BLaER1 (cell line): ENCODE measurements around the gene PLEKHH1.
"Not testable (repeated sequence)": the region's sequence is repeated elsewhere in the genome, so short reads cannot be mapped to it uniquely, and the experiment has no call there.

ENCODE experiments used
- H3K27ac ChIP-seq: shearing (Covaris generic); formaldehyde crosslinking; 2 replicates; pipeline ENCODE4 v1.8.1; 2022
- H3K27me3 ChIP-seq: shearing (Covaris generic); formaldehyde crosslinking; 2 replicates; pipeline ENCODE4 v1.8.1; 2022
- H3K36me3 ChIP-seq: shearing (Covaris generic); formaldehyde crosslinking; 2 replicates; pipeline ENCODE4 v1.8.1; 2022
- H3K4me1 ChIP-seq: shearing (Covaris generic); formaldehyde crosslinking; 2 replicates; pipeline ENCODE4 v1.8.1; 2022
- H3K4me2 ChIP-seq: shearing (Covaris generic); formaldehyde crosslinking; 2 replicates; pipeline ENCODE4 v1.8.1; 2022
- H3K4me3 ChIP-seq: shearing (Covaris generic); formaldehyde crosslinking; 2 replicates; pipeline ENCODE4 v1.8.1; 2022
- H3K9ac ChIP-seq: shearing (Covaris generic); formaldehyde crosslinking; 2 replicates; pipeline ENCODE4 v1.8.1; 2022
- H3K9me3 ChIP-seq: shearing (Covaris generic); formaldehyde crosslinking; 2 replicates; pipeline ENCODE4 v1.8.1; 2022
- H4K20me1 ChIP-seq: shearing (Covaris generic); formaldehyde crosslinking; 2 replicates; pipeline ENCODE4 v1.8.1; 2022
- Cebpa-rat ChIP-seq: shearing (Covaris generic); IDR thresholded peaks from 2 replicates; pipeline ENCODE4 v1.8.1; 2022

The PLEKHH1 gene

DNA sequence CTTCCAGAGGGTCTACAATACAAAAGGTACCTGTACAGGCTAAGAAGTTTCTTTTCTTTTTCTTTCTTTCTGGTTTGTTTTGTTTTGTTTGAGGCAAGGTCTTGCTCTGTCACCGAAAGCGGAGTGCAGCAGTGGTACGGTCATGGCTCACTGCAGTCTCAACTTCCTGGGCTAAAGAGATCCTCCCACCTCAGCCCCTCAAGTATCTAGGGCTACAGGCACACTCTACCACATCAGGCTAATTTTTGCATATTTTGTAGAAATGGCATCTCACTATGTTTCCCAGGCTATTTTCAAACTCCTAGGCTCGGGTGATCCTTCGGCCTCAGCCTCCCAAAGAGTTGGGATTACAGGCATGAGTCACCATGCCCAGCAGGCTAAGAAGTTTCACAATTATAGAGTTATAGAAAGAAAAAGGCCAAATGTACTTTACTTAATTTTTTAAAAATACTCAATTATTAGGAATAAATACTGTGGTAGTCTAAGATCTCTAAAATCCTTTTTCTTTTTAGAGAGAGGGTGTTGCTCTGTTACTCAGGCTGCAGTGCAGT, 70.0 kb downstream of the PLEKHH1 start:
- no peak overlapping the region for H3K4me3 ChIP-seq
- no peak overlapping the region; the same call in 1 of the 2 replicates for H3K27ac ChIP-seq
- peaks cover 18% of the 10 kb centered on the region for H3K4me1 ChIP-seq
- H4K20me1 ChIP-seq, result no peaks in the 10 kb centered on the region
- peaks cover 17% of the 10 kb centered on the region; the same call in 1 of the 2 replicates for H3K27me3 ChIP-seq
- no peak for TF ChIP-seq Cebpa-rat
- no peak overlapping the region for H3K9ac ChIP-seq
- H3K9me3 ChIP-seq, result peaks cover 29% of the 10 kb centered on the region
- peak overlapping the region; percentile 14; the same call in 1 of the 2 replicates for H3K4me2 ChIP-seq
- no peaks in the 10 kb centered on the region for H3K36me3 ChIP-seq

DNA sequence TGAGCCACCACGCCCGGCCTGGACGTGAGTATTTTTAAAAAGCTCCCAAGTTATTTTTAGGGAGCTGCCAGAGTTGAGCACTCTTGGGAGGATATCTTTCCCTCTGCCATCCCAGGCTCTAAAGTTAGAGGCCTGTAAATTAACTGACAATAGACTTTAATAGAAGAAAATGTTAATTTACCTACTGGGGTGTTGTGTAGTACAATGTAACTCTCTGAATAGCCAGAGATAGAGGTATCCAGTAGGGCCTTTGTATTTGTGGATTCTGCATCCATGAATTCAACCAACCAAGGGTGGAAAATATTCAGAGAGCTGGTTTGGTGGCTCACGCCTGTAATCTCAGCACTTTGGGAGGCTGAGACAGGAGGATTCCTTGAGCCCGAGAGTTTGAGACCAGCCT, 74.6 kb downstream of the PLEKHH1 start:
- Histone ChIP-seq H3K36me3 (no peaks in the 10 kb centered on the region), H3K4me3 (no peak overlapping the region), H3K9ac (no peak overlapping the region), H4K20me1 (no peaks in the 10 kb centered on the region), H3K4me2 (no peak overlapping the region), H3K27me3 (no peaks in the 10 kb centered on the region), H3K9me3 (no peaks in the 10 kb centered on the region), H3K4me1 (peaks cover 9% of the 10 kb centered on the region), H3K27ac (no peak overlapping the region)
- TF ChIP-seq Cebpa-rat, result no peak

DNA sequence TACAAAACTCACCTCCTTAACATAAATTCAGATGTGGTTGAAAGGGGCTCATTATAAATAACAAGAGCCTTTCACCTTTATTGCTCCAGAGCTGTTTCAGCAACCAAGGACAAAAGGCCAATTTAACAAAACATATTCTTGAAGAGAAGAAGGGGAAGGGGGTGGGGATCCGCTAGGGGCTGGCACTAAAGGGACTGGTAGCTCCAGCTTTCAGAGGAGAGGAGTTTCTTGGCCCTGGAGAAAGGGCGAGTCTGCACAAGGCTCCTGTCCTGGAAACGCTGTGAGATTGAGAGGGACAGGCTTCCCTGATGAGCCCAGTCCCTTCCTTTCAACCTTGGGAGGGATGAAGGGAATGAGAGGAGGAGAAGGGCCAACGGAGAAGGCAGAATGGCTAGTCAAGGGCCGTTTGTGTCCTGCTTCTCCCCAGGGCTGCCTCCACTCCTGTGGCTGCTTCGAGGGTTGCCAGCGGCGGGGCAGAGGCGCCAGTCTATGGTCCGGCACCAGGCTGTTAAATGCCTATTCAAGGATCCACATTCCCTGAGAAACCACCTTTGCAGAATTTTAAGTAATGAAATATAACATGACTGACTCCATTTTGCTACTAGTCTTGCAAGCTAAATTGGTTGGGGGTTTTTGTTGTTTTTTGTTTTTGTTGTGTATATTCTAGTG, 76.7 kb downstream of the PLEKHH1 start:
- no peaks in the 10 kb centered on the region for H3K36me3 ChIP-seq
- H3K4me2 ChIP-seq, result no peak overlapping the region
- no peaks in the 10 kb centered on the region for H3K4me1 ChIP-seq
- no peak overlapping the region for H3K9ac ChIP-seq
- no peaks in the 10 kb centered on the region for H3K9me3 ChIP-seq
- no peak overlapping the region for H3K27ac ChIP-seq
- no peaks in the 10 kb centered on the region for H4K20me1 ChIP-seq
- no peak overlapping the region for H3K4me3 ChIP-seq
- no peak for TF ChIP-seq Cebpa-rat
- H3K27me3 ChIP-seq, result no peaks in the 10 kb centered on the region

DNA sequence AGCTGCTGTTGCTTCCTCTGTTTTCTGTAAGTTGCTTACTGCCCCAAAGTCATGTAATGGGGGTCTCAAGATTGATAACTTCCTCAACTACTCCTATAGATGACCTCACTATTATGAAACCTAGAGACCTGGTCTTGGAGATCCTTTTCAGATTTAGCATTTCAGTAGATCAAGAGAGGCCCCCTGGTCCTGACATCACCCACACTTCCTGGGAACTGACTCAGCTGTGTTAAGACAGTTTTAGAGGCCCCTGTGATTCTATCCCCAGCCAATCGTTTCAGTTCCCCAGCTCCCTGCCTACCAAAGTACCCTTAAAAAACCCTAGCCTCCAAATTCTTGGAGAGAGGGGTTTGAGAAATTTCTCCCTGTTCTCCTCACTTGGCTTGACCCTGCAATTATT, 77.4 kb downstream of the PLEKHH1 start:
- Histone ChIP-seq H4K20me1 (no peaks in the 10 kb centered on the region), H3K4me2 (no peak overlapping the region), H3K4me3 (no peak overlapping the region), H3K27ac (no peak overlapping the region), H3K36me3 (no peaks in the 10 kb centered on the region), H3K27me3 (no peaks in the 10 kb centered on the region), H3K9me3 (no peaks in the 10 kb centered on the region), H3K9ac (no peak overlapping the region), H3K4me1 (no peaks in the 10 kb centered on the region)
- TF ChIP-seq Cebpa-rat, result no peak

DNA sequence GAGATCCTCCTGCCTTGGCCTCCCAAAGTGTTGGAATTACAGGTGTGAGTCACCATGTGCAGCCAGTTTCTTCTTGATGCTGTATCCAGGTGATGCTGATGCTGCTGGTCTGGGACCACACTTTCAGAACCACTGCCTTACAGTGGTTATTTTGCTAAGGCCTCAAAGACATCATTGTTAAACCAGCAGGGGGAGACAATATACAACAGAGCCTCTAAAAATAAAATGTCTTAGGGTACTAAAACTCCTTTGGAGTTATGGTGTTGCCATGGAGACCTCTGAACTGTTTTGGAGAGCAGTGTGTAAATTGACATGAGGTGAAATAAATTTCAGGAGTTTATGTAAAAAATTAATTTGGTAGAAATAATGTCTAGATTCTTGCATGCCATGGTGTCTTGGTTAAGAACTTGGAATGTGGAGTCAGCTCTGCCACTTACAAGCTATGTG, 85.5 kb downstream of the PLEKHH1 start:
- Histone ChIP-seq H3K9ac (no peak overlapping the region), H3K27ac (no peak overlapping the region), H3K9me3 (no peaks in the 10 kb centered on the region), H3K27me3 (no peaks in the 10 kb centered on the region), H3K4me3 (no peak overlapping the region), H3K36me3 (no peaks in the 10 kb centered on the region), H4K20me1 (no peaks in the 10 kb centered on the region), H3K4me2 (peak overlapping the region; percentile 94), H3K4me1 (peaks cover 27% of the 10 kb centered on the region)
- TF ChIP-seq Cebpa-rat, result no peak

DNA sequence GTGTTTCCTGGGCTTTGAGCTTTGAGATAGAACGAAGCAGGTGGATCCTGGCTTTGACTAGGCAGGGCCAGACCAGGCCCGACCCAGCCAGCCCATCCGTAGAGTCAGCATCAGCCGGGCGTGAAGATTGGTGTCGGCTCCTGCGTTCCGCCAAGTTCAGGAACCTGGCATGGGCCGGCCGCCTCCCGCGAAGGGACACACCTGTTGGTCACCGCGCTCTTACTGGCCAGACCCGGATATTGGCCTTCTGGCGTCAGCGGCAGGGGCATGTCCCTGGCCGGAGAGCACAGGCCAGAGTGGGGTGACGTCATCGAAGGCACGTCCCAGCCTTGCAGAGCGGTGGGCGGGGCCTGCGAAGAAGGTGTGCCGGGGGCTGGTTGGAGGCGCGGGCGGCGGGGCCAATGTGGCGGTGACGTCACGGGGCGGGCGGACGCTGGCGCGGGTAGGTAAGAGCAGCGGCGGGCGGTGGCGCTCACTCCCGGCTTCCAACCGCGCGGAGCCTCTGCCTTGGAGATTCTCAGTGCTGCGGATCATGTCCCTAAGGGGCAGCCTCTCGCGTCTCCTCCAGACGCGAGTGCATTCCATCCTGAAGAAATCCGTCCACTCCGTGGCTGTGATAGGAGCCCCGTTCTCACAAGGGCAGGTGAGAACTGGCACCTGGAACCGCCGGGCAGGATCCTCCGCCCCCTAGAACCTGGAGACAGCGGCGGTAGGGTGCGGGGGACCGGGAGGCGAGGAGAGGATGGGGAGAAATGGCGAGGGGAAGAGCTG, 86.5 kb downstream of the PLEKHH1 start, which contains the start of gene ARG2:
Gene ARG2, plus strand, starts transcription at position 475 of the 771 bp plus-strand sequence. Its CDS starts 58 bp downstream, at position 533.
- no peak within 1 kb of the TSS for H3K27ac ChIP-seq
- peak within 1 kb of the TSS; percentile 69 for H3K4me3 ChIP-seq
- H4K20me1 ChIP-seq, result no peaks in the 10 kb centered on the region
- H3K4me1 ChIP-seq, result peaks cover 27% of the 10 kb centered on the region
- no peak for TF ChIP-seq Cebpa-rat
- H3K27me3 ChIP-seq, result no peaks in the 10 kb centered on the region
- H3K36me3 ChIP-seq, result no peaks in the 10 kb centered on the region
- no peaks in the 10 kb centered on the region for H3K9me3 ChIP-seq
- H3K9ac ChIP-seq, result peak within 1 kb of the TSS; percentile 51
- H3K4me2 ChIP-seq, result peak within 1 kb of the TSS; percentile 94

DNA sequence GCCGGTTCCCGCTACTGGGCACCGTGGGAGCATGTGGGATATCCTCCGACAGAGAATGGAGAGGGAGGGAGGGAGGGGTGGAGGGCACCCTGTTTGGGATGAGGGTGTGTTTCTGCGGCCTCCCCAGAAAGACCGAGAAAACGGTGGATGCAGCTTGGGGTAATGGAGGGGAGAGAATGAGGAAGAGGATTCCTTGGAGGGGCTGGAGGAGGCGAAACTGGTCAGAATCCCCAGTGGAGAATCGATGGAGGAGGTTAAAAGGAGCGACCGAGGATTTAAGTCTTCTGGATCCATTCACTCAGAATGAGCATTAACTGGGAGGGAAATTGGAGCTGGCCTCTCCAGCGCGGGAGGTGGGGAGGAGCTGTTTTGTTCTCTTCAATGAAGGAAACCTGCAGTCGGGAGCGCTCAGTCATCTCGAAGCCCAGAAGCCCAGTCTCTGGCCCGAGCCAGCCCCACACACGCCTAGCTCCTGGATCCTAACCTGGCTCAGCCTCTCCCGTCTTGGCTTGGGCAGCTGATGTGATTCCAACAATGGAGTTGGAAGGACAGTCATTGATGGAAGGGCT, 87.2 kb downstream of the PLEKHH1 start:
- peaks cover 27% of the 10 kb centered on the region for H3K4me1 ChIP-seq
- peak overlapping the region; percentile 51; the same call in 1 of the 2 replicates for H3K9ac ChIP-seq
- no peaks in the 10 kb centered on the region for H3K9me3 ChIP-seq
- no peak for TF ChIP-seq Cebpa-rat
- H3K4me2 ChIP-seq, result peak overlapping the region; percentile 94
- H4K20me1 ChIP-seq, result no peaks in the 10 kb centered on the region
- no peak overlapping the region for H3K27ac ChIP-seq
- no peaks in the 10 kb centered on the region for H3K36me3 ChIP-seq
- H3K27me3 ChIP-seq, result no peaks in the 10 kb centered on the region
- peak overlapping the region; percentile 69 for H3K4me3 ChIP-seq

DNA sequence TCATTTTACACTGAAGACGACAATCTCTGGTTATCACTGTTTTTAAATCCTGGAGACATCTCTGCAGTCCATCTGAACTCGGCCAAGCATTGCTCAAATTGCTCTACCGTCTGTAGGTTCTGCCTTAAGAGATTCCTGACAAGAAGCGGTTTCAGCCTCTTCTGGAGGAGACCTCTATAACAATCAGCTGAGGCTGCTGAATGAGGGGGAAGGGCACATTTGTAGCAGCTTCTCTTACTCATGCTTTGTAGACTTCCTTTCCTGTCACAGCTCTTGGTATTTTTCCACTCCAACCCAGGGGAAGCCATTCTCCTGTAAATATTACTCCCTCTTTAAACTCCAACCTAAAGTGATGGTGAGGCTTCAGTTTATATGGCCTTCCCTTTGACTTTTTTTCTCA, 89.6 kb downstream of the PLEKHH1 start:
- H3K4me2 ChIP-seq, result peak overlapping the region; percentile 2
- no peaks in the 10 kb centered on the region for H3K36me3 ChIP-seq
- H4K20me1 ChIP-seq, result no peaks in the 10 kb centered on the region
- no peak overlapping the region for H3K9ac ChIP-seq
- H3K27ac ChIP-seq, result no peak overlapping the region
- no peaks in the 10 kb centered on the region for H3K9me3 ChIP-seq
- H3K27me3 ChIP-seq, result no peaks in the 10 kb centered on the region
- no peak for TF ChIP-seq Cebpa-rat
- peaks cover 27% of the 10 kb centered on the region for H3K4me1 ChIP-seq
- H3K4me3 ChIP-seq, result no peak overlapping the region

DNA sequence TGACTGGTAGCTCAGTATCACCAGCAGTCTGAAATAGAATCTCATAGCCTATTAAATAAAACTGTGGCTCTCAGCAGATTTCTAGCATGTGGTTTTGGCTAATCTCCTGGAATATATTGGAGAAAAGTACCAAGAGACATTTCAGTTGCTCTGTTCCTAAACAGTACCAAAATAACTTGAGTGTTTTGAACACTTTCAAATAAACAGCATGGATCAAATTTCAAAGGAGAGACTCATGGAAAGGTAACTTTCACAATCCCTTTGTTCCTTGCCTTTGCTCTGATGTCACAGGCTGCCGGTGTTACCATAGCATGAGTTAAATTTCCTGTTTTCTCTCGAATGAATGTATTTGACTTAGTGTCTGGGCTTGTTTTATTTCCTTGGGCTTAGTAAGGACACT, 90.0 kb downstream of the PLEKHH1 start:
- no peak overlapping the region for H3K9ac ChIP-seq

DNA sequence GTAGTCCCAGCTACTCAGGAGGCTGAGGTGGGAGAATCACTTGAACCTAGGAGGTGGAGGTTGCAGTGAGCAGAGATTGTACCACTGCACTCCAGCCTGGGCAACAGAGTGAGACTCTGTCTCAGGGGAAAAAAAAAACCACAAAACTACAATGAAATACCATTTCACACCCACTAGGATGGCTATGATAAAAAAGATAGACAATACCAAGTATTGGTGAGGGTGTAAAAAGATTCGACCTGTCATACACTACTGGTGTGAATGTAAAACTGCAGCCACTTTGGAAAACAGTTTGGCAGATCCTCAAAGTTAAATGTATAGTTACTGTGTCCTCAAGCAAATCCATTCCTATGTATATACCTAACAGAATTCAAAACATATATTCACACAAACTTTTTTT, 93.0 kb downstream of the PLEKHH1 start:
- not testable (repeated sequence) for H3K36me3 ChIP-seq, H3K9ac ChIP-seq, H3K4me3 ChIP-seq, H3K4me2 ChIP-seq, H3K27ac ChIP-seq, H3K9me3 ChIP-seq, H3K27me3 ChIP-seq, H4K20me1 ChIP-seq
- H3K4me1 ChIP-seq, result peaks cover 13% of the 10 kb centered on the region

More for the DNA sequence above, 90.0 kb downstream of the PLEKHH1 start:
- no peaks in the 10 kb centered on the region for H4K20me1 ChIP-seq
- no peak for TF ChIP-seq Cebpa-rat
- H3K4me3 ChIP-seq, result no peak overlapping the region
- H3K36me3 ChIP-seq, result no peaks in the 10 kb centered on the region
- H3K9me3 ChIP-seq, result no peaks in the 10 kb centered on the region
- H3K4me2 ChIP-seq, result peak overlapping the region; percentile 2; the same call in 1 of the 2 replicates
- H3K4me1 ChIP-seq, result peaks cover 27% of the 10 kb centered on the region
- no peak overlapping the region for H3K27ac ChIP-seq
- no peaks in the 10 kb centered on the region for H3K27me3 ChIP-seq
